GM12891 (cell line): ENCODE results near the gene LCA5L.

Experiments
- DNase-seq: peaks from one replicate; pipeline ENCODE4 v3.0.0; 2011; ENCODE audit warnings: low spot score; ENCODE audit not compliant: insufficient read length
- FAIRE-seq: peaks from 2 replicates; lab custom pipeline; 2011; peaks lifted over from hg19 to GRCh38; lab: Jason Lieb, UNC
- PAX5 ChIP-seq: IDR thresholded peaks from 2 replicates; pipeline ENCODE4 v1.6.1; 2011; ENCODE audit warnings: low read length, moderate library complexity, mild to moderate bottlenecking; ENCODE audit not compliant: insufficient read depth, severe bottlenecking
- POLR2A ChIP-seq: IDR thresholded peaks from 2 replicates; pipeline ENCODE4 v1.6.1; 2011; ENCODE audit warnings: low read depth, low read length, control low read depth
- POLR2AphosphoS5 ChIP-seq: IDR thresholded peaks from 2 replicates; pipeline ENCODE4 v1.6.1; 2011; ENCODE audit warnings: low read depth, low read length, control low read depth
- POU2F2 ChIP-seq: IDR thresholded peaks from 2 replicates; pipeline ENCODE4 v1.6.1; 2011; ENCODE audit warnings: low read depth, mild to moderate bottlenecking, control low read depth, low read length, moderate library complexity
- SPI1 ChIP-seq: IDR thresholded peaks from 2 replicates; pipeline ENCODE4 v1.6.1; 2011; ENCODE audit warnings: low read depth, low read length, control low read depth
- TAF1 ChIP-seq: IDR thresholded peaks from 2 replicates; pipeline ENCODE4 v1.6.1; 2011; ENCODE audit warnings: low read depth, low read length, control low read depth

The LCA5L gene

DNA sequence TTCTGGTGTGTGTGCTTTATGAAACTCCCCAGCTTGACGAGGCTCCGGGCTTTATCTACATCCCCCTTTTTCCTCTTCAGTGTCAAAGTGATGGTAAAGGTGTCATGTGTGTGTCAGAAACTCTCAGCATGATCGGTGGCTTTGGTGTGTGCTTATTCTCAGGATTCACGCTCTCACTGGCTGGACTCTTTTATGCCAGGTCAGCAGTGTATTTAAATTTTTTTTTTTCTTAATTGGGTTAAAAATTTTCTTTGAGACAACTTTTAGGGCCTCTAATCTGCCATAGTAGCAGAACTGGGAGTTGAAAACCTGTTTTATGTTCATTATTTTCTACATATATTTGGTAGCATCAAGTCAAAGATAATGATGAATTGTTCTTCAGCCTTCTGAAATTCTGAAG lies 27.2 kb upstream of the LCA5L start:
- TF ChIP-seq SPI1 (no peak), TAF1 (no peak), POU2F2 (no peak), POLR2A (no peak), PAX5 (no peak), POLR2AphosphoS5 (no peak)
- FAIRE-seq (no peak), DNase-seq (no peak)

DNA sequence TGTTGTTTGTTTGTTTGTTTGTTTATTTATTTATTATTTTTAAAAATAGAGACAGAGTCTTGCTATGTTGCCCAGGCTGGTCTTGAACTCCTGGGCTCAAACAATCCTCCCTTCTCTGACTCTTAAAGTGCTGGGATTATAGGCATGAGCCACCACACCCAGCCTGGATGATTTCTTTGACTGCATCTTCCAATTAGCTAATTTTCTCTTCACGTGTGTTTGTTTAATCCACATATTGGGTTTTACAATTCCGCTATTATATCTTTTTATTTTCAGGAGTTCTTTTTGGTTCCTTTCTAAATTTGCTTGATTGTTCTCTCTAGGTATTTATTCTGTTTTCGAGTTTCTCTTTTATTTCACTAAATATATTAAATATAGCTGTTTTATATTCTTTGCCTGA lies 26.0 kb upstream of the LCA5L start:
- DNase-seq, result no peak
- no peak for FAIRE-seq
- TF ChIP-seq SPI1 (no peak), POLR2AphosphoS5 (no peak), POLR2A (no peak), TAF1 (no peak), PAX5 (no peak), POU2F2 (no peak)

DNA sequence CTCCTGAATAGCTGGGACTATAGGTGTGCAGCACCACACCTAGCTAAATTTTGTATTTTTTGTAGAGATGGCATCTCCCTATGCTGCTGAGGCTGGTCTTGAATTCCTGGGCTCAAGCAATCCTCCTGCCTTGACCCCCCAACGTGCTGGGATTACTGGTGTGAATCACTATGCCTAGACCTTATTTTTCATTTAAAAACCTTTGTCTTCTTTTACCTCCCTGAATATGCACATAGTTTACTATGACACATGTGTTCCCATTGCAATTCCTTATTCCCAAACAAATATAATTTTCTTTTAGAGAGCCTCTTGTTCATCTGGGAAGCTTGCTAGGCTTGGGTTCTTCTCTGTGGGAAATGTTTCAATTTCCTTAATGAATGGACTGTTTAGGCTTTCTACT lies 23.0 kb upstream of the LCA5L start:
- TF ChIP-seq POLR2A, result no peak
- TF ChIP-seq TAF1, result no peak
- no peak for TF ChIP-seq PAX5
- TF ChIP-seq SPI1, result no peak
- no peak for TF ChIP-seq POLR2AphosphoS5
- no peak for TF ChIP-seq POU2F2
- FAIRE-seq (no peak), DNase-seq (no peak)

DNA sequence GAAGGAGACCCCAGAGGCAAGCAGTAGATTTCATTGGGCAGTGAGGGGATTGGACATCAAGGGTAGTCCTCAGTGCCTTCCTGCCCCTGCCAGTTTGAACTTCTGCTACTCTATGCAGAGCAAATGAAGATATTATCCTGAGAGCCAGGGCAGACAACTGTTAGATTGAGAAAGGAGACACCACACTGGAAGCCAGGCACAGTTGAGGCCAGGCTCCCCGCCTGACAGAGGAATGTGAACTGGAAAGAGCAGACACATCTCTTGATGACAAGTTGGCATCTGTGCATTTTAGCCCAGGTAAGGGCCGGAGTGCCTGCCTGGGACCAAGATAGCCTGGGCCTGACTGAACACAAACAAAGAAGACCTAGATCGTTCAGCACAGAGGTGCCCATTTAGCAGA lies 22.2 kb upstream of the LCA5L start:
- DNase-seq (no peak), FAIRE-seq (no peak)
- no peak for TF ChIP-seq PAX5

DNA sequence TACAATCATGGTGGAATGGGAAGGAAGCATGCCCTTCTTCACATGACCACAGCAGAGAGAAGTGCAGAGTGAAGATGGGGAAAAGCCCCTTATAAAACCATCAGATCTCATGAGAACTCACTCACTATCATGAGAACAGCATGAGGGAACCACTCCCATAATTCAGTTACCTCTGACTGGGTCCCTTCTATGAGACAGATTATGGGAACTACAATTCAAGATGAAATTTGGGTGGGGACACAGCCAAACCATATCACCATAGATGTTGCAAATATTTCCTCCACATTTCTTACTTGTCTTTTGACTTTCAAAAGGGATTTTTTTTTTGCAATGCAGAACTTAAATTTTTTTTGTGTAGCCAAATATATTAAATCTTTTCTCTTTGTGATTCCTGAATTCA lies 21.0 kb upstream of the LCA5L start:
- DNase-seq, result no peak
- TF ChIP-seq POLR2AphosphoS5 (no peak), POU2F2 (no peak), PAX5 (no peak), TAF1 (no peak), POLR2A (no peak), SPI1 (no peak)
- FAIRE-seq, result no peak

DNA sequence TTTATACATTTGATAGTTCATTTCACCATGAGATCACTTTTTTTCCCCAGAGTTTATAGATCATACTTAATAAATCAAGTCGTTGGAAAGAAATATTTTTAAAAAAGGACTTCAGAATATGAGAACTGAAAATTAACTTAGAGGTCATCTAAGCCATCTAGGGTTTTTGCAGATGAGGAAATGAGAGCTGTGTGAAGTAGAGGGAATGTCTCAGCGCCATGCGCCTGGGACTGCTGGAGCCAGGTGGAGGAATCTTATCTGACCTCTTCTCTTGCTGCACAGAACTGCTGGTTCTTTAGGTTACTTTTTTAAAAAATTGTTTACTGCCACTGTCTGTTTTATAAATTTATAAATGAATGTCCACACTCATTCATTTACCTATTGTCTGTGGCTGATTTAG lies 17.7 kb upstream of the LCA5L start:
- no peak for DNase-seq
- TF ChIP-seq PAX5 (no peak), SPI1 (peak; percentile 29; the same call in 1 of the 2 replicates)
- no peak for FAIRE-seq

DNA sequence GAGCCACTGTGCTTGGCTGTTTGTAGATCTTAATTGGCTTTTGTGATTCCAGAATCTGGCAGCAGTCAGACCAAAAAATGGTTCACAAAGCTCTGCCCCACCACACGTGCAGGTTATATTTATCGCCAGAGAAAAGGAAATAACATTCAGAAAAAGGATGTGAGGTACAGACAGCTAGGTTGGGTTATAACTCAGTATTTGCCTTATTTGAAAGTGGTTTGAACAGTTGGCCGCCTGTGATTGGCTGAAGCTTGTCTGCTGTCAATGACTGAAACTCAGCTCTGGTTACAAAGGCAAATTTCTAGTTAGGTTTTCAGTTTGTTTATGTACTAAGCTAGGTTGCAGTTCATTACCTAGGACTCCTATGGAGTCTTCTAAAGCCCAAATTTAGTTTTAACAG lies 15.8 kb upstream of the LCA5L start:
- TF ChIP-seq SPI1, result no peak
- no peak for TF ChIP-seq POLR2A
- no peak for TF ChIP-seq PAX5
- no peak for TF ChIP-seq POU2F2
- no peak for TF ChIP-seq TAF1
- FAIRE-seq (no peak), DNase-seq (no peak)

DNA sequence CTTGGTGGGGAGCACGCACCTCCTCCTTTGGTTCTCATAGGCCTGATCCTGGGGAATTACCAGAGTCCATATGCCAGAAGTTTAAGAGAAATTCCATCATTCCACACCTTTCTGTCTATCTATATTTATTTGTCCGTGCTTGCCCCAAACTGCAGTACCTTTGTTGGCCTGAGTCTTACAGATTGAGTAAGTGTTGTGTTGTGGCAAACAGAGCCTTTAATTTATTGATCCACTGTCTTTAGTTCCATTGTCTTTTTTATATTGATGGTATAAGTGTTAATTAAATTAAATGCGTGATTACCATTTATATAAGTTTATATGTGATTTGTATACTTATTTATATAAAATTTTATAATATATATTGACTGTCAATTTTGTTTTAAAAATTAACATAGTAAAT lies 11.1 kb upstream of the LCA5L start:
- TF ChIP-seq SPI1 (no peak), POU2F2 (no peak), TAF1 (no peak)
- DNase-seq, result no peak
- FAIRE-seq, result no peak

DNA sequence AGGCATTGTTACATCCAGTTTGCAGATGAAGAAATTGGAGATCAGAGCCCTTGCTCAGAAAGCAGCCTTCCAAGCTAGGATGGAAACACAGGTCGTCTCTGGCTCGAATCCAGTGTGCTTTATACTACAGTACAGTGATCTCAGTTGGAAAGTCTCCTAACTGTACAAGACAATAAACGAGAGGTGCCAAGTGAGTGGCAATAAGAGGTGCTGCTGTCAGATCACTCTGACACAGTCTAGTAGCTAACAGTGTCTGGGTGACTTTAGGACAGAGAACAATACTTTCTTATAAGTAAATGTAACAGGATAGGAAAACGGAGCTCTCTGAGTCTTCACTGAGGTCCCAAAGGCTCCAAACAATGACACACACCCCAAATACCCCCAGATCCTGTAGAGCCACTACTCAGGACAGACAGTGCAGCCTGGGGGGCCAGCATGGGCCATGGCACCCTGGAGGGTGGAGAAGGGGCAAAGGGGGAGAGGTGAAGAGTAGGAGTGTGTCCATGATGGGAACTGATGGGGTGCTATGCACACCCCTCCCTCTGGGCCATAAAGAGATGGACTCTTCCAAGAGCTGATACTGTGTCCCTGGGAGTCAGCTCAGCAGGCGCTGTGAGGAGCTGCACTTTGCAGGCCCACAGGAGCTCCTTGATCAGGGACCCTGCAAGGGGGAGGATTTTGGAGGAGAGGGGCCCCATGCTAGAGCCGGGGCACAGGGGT lies 9.5 kb upstream of the LCA5L start:
- DNase-seq (no peak), FAIRE-seq (no peak)
- TF ChIP-seq POU2F2 (no peak), POLR2AphosphoS5 (no peak), SPI1 (no peak), PAX5 (no peak), POLR2A (no peak), TAF1 (no peak)

DNA sequence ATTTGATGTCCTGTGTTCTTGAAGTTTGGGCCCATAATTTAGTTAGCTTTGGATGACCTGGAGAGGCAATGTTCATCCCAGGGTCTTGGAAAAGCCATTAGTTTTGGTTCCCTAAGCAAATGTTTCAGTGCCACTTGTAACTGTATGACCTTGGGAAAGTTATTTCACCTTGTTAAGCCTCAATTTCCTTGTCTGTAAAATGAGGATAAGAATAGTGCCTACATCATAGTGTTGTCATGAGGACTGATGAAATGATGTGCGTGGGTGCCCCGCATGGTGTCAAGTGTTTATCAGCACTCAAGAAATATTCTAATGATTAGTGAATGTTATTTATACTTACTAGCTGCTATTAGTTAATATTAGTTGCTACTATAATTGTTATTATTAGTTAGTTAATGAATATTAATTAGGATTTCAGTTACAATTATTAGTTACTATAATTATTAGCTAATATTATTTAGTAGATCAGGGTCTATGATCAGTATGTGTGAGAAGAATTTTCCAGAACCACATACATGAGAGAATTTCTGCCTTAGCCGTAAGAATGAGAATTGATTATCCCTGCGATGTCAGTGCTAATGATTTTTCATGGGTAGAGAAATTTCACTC lies 8.1 kb upstream of the LCA5L start:
- no peak for FAIRE-seq
- DNase-seq, result no peak
- TF ChIP-seq TAF1, result no peak
- TF ChIP-seq POU2F2, result no peak
- TF ChIP-seq POLR2A, result no peak

DNA sequence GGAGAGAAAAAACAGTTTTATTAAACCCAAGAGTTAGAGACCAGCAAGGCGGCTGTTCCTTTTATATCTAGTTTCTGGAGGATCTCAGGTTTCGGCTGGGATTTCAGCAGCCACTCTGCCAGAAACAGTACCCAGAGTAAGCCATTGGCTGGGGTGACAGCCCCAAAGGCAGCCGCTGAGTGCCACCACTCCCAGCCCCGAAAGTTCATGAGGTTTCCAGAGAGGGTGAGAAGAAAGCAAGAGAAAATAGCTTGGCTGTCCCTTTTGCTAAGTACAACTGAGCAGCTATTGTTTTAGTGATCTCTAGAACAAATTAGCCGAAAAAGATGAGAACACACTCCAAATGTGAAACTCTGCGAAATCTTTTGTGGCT lies 7.4 kb upstream of the LCA5L start:
- FAIRE-seq, result no peak
- TF ChIP-seq POLR2A (no peak), TAF1 (no peak), POU2F2 (no peak), SPI1 (no peak), PAX5 (no peak), POLR2AphosphoS5 (no peak)
- DNase-seq, result no peak
